ENCODE data around the gene ANK2.

Gene ANK2

GRCh38 chr4:113049421-113050370, at the start of gene ANK2:
Gene ANK2 (plus strand): TSS chr4:113049653. CDS start chr4:113049729, 76 bp downstream.
- DNase-seq (ENCODE audit: low read depth) = no peak

DNA sequence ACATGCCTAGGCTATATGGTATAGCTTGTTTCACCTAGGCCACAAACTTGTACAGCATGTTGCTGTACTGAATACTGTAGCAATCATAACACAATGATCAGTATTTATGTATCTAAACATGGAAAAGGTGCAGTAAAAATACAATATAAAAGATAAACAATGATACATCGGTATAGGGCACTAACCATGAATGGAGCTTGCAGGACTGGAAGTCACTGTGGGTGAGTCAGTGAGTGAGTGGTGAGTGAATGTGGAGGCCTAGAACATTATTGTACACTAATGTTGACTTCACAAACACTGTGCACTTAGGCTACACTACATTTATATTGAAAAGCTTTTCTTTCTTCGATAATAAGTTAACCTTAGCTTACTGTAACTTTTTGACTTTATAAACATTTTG, 45.6 kb upstream of the ANK2 start:
- DNase-seq (ENCODE audit: low read depth) = no peak

DNA sequence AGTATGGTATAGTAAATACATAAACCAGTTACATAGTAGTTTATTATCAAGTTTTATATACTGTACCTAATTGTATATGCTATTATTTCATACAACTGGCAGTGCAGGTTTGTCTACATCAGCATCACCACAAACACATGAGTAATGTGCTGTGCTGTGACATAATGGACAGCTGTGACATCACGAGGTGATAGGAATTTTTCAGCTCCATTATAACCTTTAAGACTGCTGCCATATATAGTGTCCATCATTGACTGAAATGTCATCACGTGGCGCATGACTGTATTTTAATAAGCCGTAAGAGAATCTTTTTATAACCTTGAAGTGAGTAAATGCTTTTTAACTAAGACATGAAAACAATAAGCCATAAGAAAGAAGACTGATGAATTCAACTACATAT, 44.8 kb upstream of the ANK2 start:
- DNase-seq (ENCODE audit: low read depth) = no peak

- no peak for DNase-seq (ENCODE audit: low read depth)
These were observed 42.8 kb upstream of the ANK2 start for GRCh38 chr4:113006632-113007031.

DNA sequence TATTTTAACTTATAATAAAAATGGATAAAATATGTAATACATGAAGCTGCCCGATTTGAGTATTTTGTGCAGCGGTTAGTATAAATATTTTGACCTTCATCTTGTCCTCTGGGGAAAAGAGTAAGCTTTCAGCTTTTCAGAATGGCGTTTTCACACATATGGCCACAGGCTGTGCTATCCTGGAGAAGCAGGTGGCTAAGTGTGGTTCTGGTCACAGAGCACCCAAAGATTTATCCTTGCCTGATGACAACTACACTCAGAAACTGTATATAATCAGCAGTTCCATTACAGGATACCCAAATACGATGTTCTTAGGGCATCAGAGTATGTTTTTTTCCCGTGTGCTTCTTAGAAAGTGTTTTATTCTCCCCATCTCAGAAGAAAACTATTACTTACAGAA, 42.3 kb upstream of the ANK2 start:
- DNase-seq (ENCODE audit: low read depth) = no peak

DNA sequence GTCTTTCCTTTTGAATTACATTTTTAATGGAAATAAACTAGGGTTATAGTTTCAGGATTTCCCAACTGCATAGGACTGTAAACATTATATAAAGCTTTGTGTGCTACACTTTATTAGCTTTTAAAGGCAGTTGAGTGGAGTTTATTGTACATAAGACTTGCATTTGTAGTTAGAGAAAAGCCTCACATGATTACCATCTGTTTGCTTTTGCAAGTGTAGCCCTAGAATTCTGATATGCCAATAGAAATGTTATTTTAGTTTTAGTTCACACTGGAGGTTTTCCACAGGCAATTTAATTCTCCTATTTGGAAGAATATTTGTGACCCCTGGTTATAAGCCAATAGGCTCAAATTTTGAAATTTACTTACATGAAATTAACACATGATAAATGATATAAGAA, 41.3 kb upstream of the ANK2 start:
- DNase-seq (ENCODE audit: low read depth) = no peak

DNA sequence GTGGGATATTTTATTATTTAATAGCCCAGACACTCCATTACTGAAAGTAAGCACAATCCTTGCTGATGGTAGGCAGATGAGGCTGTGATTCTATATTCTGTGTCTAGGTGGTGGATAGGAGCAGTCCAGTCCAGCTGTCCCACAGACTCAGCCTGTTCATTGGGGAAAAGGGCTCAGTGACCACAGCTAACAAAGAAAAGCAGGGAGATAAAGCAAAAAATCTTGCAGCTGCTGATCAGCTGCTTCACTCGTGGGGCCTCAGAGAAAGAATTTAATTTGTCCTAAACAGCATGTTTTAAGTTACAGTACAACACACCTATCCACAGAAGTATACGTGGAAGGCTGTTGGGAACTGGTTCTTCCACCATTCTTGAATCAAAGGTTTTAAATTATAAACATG, 40.7 kb upstream of the ANK2 start:
- DNase-seq (ENCODE audit: low read depth) = no peak

DNA sequence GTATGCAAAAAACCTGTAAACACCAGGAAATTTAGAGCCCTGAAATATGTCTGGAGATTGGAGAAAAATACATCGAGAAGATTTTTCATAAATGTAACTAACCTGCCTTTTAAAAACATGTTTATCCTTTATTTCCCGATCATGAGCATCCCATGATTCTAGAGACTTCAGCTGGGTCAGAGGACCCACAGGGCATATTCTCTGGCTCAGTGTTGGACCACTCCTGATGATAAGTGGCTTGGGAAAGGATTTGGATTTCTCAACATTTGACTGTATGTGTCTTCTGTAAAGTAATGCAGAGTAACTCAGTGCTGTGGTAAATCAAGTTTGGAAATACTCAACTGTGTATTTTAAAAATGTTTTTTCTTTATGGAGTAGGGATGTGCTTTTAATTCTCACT, 40.0 kb upstream of the ANK2 start:
- DNase-seq (ENCODE audit: low read depth) = no peak

DNA sequence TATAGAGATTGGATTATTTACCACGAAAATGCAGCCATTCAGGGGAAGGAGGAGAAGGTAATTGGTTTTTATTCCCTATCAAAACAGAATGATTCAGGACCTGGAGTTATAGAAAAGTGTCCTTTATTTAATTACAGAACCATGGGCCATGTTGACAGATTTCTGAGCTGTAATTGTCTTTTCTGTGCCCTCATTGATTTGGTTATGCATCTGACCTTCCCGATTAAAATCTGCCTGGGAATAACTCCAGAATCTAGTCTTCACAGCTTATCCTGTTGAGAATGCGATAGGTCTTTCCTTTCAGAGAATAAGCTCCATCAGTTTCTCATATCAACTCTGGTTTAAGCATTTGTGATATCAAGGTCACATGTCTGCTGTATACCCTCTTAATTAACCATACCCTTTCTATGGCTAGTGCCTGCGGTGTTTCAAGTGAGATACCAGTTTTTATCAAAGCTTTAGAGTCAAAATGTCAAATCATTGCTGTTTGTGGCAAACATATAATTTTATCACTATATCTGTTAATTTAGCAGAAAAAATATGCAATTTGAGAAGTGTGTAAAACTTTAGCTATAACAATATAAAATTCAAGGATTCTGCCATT, 37.2 kb upstream of the ANK2 start:
- DNase-seq (ENCODE audit: low read depth) = no peak

DNA sequence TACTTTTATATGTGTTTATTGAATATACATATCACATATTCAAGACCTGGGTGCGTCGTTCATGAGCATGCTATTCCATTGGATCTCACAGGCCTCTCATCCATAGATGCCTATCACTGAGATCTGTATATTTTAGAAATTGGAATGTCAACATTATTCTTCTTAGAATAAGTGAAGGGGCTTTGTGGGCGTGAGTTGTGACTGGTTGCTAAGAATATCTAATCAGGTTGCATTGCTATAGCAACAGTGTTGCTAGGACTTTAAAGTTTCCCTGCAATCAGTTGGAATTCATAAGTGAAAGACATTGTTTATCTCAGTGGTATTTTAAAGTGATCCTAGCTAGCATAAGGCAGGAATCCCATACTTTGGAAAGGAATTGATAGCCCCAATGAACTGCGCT, 36.7 kb upstream of the ANK2 start:
- DNase-seq (ENCODE audit: low read depth) = no peak

DNA sequence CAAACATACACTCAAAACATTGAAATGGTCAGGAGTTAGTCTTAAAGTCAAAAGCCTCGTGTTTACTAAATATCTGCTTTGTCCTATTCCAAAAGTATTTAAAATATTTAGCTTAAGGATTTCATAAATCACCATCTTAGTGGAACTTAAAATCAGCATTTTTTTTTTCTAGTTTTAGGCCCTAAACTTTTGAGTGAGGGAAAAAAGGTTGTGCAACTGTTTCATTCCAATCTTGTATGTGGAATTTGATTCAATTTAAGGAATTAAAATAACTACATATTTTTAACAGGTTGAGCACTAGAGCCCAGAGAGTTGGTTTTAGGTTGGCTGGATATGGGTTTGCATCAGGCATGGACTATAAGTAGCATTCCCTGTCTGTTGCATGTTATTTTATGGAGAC, 35.7 kb upstream of the ANK2 start:
- DNase-seq (ENCODE audit: low read depth) = no peak

- DNase-seq (ENCODE audit: low read depth) = no peak
These were observed 33.1 kb upstream of the ANK2 start for GRCh38 chr4:113016377-113016776.

- DNase-seq (ENCODE audit: low read depth) = no peak
These were observed 28.5 kb upstream of the ANK2 start for GRCh38 chr4:113020966-113021365.

DNA sequence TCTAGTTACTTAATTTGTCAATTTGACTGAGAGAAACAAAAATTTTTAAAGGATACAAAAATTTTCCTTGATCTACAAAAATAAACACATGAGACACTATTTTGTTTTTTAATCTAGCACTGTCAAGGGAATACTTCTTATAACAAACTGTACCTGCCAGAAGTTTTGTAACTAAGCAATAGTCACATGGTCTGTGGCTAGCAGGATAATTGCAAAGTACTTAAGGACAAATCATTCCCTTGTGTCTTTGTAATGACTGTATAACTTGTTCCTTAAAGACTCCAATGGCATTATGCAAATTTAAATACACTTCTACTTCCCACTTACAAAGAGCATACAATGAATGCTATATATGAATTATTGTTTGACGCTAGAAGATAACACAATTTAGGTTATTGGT, 25.1 kb upstream of the ANK2 start:
- no peak for DNase-seq (ENCODE audit: low read depth)

- DNase-seq (ENCODE audit: low read depth) = no peak
These were observed 24.0 kb upstream of the ANK2 start for GRCh38 chr4:113025416-113025815.

DNA sequence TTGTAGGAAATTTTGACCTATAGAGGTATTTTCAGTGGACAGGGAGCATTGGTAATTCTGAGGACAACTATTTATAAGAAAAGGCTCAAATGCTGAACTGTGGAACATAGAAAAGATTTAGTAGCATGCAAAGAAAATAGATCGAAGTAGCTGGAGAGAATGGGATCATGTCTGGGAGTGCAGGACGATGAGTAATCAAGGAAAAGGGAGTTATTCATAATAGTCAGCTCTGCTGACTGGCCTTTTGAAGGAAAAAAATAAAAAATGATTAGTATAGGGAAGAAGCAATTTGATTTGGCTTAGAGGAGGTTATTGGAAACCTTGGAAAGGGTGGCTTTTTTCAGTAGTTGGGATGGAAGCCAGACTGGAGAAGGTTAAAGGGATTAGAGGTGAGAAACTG, 22.9 kb upstream of the ANK2 start:
- DNase-seq (ENCODE audit: low read depth) = no peak

GRCh38 chr4:113028074-113028473, 21.4 kb upstream of the ANK2 start:
- DNase-seq (ENCODE audit: low read depth) = no peak

GRCh38 chr4:113031212-113031611, 18.2 kb upstream of the ANK2 start:
- no peak for DNase-seq (ENCODE audit: low read depth)

GRCh38 chr4:113040793-113041192, 8.7 kb upstream of the ANK2 start:
- DNase-seq (ENCODE audit: low read depth) = no peak

DNA sequence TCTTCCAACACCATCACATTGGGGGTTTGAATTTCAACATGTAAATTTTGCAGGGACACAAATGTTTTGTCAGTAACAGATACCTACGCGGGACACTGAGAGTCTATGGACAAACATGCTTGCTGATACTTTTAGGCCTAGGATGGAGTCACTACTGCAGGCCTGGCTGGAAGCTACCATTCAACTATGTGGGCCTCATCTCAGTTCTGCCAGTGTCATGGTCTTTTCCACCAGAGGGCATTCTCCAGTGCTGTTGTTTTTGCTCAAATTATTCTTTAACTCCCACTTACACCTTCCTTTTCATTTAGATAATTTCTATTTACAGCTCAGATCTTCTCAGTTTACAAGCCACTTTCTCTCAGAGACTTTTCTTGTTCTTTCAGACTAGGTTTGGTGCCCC, 7.0 kb upstream of the ANK2 start:
- no peak for DNase-seq (ENCODE audit: low read depth)

GRCh38 chr4:113043591-113043990, 5.9 kb upstream of the ANK2 start:
- DNase-seq (ENCODE audit: low read depth) = no peak

DNA sequence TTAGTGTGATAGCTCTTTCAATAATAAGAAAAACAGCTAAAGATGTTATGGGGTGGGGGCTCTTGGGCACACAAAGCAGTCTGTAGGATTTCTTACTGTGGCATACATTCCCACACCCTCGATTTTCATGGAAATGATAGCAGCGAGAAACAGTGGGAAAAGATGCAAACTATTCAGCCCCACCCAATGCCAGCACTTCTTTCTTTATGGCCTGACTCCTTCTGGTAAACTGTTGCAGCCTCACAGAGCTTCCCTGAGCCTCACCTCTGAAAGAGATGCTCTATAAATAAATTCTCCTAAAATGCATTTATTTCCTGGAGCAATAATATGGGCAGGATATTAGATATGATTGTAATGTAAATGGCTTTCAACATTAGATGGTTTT, 910 bp downstream of the ANK2 start:
- no peak for DNase-seq (ENCODE audit: low read depth)

DNA sequence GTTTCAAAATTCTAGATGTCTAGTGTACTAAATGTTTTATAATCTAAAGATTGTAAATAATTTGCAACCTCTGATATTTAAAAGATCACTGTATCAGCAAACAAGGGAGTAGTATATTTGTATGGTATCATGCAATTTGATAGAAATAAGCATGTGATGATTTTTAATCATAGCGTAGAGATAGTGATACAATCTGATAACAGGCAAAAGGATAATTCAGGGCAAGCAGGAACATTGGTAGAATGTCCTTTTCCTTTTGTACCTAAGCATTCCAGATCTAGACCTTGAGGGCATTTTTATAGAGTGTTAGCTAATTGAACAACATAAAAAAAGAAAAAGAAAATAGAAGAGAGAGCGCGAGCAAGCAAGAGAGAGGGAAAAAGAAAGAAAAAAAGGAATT, 1.4 kb downstream of the ANK2 start:
- DNase-seq (ENCODE audit: low read depth) = no peak

DNA sequence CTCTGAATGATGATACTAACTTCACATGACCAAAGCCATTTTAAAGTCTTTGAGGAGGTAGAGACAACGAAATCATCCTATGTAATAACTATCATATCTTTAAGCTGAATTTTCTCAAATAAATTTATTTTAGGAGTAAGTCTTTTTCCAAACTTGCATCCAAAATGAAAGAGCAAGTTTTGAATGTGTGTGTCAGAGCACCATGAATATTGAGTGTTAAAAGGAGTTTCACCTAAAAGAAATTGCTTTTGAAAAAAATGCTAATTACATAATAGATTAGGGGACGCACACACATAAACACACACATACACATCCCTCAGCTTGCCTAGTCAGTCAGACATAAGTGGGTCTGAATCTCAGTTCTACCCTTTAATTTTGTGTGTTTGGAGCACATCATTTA, 1.9 kb downstream of the ANK2 start:
- DNase-seq (ENCODE audit: low read depth) = no peak
